HG02798 (cell line): ENCODE measurements around the gene DELE1.
"Not testable (repeated sequence)": the region's sequence is repeated elsewhere in the genome, so short reads cannot be mapped to it uniquely, and the experiment has no call there.

ENCODE experiments used
- ATAC-seq: cut with Tn5 transposase; IDR thresholded peaks from one replicate; pipeline ENCODE4 v1.9.1; 2021; ENCODE audit warnings: mild to moderate bottlenecking; ENCODE audit not compliant: unreplicated experiment, poor library complexity

DELE1 gene

DNA sequence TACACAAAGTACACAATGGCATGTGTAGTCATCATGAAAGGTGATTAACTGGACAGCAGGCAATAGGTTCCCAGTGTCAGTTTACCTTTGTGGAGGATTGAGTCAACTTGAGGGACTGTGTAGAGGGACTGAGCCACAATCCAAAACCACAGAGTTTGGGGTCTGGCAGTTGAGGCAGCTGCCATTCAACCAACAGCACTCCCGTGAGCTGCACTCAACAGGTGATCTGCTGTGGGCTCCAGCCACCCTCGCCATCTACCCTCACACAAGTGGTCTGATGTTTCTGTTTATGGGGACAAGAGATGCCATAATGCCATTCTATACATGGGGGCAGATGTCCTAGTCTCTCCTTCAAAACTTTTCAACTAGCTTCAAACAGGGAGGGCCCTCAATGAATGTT is 2.9 kb upstream of the DELE1 start:
- ATAC-seq = no peak

DNA sequence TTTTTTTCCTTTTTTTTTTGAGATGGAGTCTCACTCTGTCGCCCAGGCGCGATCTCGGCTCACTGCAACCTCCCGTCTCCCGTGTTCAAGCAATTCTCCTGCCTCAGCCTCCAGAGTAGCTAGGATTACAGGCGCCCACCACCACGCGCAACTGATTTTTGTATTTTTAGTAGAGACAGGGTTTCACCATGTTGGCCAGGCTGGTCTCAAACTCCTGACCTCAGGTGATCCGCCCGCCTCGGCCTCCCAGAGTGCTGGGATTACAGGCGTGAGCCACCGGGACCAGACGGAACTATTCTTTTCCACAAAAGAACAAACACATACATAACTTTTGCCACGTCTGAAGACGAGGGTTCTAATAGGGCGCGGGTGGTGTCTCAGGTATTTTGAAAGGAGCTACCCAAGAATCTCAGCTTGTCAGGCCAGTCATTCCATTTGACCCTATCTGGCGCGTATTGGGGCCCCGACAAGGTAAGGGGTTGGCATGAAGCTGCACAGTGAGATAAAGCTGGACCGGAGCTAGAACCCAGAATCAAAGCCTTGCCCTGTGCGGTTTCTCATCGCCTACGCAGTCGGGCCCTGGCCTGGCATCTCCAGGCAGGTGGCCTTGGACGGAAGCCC is 734 bp upstream of the DELE1 start:
- ATAC-seq = not testable (repeated sequence)

DNA sequence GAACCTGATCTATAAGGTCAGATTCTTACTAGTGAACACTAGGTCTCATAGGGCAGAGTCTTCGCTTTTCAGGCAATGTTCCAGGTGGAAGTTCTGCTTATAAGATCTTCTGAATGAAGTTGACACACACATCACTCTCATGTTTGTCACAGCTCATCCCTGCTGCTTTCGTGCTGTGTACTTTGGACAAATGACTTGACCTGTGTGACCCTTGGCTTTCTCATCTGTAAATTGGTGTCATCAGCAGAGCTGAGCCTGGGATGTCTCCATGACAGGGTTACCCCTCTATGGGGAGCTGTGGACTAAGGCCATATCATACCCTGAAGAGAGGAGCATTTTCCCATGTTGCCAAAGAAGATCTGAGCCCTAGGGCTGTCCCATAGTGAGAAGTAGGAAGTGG is 2.8 kb downstream of the DELE1 start:
- ATAC-seq = no peak

DNA sequence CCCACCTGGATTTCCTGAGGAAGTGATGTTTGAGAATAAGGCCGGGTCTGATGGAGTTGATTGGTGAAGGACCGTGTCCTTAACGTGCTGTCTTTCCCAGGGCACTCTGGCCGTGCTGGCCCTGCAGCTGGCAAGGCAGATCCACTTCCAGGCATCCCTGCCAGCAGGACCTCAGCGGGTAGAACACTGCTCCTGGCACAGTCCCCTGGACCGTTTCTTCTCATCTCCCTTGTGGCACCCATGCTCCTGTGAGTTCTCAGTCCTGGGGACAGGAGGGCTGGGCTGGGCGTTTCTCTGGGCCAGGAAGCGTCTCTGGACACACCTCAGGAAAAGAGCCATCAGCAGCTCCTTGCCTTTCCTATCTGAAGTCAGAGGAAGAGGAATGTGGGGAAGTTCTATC is 4.4 kb downstream of the DELE1 start:
- no peak for ATAC-seq

DNA sequence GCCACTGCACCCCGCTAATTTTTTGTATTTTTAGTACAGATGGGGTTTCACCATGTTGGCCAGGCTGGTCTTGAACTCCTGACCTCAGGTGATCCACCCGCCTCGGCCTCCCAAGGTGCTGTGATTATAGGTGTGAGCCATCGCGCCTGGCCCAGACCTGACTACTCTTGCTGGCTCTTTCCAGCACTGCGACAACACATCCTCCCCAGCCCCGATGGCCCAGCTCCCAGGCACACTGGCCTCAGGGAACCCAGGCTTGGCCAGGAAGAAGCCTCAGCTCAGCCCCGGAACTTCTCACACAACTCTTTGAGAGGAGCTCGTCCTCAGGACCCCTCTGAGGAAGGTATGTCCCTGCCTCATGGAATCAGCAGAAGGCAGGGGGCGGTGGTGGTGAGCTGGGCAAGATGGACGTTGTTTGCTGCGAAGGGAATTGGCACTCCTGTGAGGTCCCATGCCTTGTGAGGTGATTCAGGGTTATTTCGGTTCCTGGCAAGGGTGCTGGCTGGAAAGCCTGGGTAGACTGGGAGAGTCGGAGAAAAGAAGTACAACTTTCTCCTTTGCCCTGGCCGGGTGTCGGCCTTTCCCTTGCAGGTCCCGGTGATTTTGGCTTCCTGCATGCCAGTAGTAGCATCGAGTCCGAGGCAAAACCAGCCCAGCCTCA is 5.9 kb downstream of the DELE1 start:
- no peak for ATAC-seq

DNA sequence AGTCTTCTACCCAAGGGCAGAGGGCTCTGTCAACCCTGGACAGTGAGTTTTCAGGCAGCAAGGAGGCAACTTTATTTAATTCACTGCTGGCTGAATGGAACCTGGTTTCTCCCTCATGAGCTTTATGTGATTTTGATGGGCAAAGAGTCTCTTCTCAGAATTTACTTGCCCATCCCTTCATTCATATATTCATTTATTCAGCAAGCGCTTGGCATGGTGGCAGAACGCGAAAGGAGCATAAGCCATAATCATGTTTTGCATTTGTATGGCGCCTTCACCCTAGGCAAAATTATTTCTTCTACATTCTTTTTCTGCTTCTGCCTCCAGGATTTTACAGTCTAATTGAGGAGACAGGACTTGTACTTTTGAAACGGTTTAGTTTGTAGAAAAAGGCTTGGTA is 8.0 kb downstream of the DELE1 start:
- no peak for ATAC-seq

DNA sequence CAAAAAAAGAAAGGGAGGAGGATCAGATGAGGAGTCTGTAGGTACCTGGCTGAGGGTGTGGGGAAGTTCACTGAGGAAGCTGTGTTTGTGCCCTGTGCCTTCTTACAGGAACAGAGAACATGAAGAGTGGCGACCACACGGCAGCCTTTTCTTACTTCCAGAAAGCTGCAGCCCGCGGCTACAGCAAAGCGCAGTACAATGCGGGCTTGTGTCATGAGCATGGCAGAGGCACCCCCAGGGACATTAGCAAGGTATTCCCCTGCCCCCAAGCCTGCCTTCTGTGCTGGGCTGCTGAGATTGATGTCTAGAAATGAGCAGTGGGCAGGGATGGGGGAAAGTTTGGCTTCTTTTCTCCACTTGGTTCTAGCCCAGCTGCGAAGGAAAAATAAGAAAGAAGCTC is 9.5 kb downstream of the DELE1 start:
- ATAC-seq = no peak

DNA sequence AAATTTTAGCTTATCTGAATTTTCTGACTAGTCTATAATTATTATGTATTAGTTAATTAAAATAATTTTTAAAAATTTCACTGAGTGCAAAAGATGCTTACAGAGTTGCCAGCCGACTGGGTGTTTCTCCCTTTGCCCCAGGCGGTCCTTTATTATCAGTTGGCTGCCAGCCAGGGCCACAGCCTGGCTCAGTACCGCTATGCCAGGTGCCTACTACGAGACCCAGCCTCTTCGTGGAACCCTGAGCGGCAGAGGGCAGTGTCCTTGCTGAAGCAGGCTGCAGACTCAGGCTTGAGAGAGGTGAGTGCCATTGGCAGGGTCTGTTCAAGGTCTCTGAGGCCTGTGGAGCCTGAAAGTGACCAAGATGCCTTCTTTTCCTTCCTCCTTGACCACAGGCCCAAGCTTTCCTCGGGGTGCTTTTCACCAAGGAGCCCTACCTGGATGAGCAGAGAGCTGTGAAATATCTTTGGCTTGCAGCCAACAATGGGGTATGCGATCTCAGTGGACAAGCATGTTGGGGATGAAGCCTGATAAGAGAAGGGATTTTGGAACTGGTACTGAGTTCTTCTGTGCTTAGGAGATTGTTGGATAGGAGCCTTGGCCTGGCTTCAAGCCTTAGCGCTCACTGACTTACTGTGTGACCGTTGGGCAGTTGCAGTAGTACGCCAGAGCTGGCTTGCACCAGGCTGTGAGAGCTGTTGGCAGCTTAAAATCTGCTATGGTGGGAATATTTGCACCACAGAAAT is 10.6 kb downstream of the DELE1 start:
- no peak for ATAC-seq

DNA sequence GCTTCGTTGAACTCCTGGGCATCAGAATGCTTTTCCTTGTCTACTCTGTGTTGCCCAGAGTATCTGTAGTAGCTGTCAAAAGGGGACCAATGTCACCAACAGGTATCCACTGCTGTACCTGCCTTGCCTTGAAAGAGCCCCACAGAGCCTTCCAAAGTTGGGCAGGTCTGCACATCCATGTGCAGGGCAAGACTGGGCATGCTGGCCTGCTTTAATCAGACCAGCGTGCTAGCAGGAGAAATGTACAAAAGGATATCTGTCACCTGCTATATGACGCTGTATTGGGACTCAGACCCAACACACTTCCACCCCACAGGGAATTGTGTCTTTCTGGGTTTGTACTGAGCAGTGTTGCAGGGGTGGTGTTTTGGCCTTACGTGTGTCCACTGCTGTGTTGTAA is 11.9 kb downstream of the DELE1 start:
- ATAC-seq = no peak

DNA sequence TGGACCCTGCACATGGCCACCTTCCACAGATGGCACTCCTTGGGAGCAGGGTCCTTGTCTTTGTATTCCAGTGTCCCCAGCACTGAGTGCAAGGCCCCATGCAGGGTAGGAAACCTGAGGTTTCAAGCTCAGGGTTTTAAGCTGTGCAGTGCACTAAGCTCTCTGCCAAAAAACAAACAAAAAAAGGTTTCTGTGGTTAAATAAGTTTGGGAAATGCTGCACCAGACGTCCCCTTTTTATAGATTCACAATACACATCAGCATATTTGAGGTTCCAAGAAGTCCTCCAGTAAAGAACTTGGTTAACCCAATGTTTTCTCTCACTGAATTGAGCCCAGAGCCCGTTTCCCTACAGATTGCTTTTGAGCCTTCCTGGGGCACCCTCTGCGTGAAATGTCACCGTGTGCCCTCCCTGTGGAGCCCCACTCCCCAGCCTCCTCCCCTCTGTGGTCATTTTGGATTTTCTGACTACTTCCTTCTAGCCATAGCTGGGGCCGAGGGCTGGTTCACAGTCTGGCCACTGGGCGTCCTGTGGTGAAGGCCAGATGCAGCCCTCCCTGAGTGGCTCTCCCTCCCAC is 17.1 kb downstream of the DELE1 start:
- no peak for ATAC-seq

DNA sequence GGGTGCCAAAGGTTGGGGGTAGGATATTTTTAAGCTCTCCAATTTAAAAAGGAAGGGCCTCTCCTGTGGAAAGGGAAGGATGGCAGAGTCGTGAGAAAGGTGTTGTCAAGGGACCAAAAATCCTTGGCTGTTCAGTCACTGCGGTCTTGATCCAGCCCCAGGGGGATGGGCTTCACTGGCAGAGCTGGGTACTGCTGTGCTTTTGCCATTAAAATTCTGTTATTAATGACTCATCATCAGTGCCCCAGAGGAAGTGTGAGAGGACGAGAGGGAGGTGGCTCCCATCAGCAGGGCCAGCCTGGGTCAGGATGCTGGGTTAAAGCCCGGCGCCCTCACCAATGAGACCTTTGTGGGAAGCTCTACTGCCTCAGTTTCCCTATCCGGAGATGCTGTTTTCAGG is 17.6 kb downstream of the DELE1 start:
- ATAC-seq = no peak

DNA sequence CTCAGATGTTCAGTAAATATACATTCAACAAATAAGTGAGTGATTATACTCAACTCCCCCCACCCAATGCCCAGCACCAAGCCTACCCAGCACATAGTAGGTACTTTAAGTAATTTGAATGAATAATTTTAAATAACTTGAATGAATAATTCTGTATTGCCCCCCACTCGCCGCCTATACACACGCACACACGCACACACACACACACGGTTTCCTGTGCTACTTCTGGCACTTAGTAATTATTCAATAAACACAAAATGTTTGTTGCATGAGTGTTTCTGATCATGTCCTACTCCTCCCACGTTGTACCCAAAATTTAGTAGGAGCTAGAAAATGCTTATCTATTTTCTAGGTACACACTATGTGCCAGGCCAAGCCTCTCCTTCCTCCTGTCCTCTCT is 18.1 kb downstream of the DELE1 start:
- no peak for ATAC-seq

DNA sequence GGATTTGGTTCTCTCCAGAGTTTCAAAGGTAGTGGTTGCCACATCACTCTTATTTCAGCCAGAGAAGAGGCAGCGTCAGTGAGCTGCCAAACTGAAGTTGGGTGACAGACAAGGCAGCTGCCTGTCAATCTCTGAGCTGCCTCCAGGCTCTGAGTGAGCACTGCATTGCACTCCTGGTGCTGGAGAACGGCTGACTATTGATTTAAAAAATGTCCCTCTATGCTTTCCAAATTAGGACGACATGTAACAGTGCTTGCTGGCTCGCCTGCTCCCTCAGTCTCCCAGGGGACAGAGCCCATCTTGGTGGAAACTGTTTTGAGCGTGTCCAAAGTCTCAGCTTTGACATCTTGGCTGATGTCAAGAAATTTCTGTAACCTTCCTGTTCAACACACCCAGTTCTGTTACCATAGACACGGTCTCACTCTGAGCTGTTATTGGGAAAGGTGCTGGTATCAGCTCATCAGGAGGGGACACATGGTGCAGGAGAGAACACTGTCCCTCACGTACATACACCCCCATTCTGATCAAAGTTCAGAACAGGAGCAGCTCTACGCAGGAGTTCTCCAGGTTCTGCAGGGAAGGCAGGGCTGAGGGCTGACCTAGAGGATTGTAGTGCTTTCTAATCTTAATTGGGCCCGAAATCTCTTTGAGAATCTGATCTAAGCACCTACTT is 18.6 kb downstream of the DELE1 start:
- no peak for ATAC-seq

DNA sequence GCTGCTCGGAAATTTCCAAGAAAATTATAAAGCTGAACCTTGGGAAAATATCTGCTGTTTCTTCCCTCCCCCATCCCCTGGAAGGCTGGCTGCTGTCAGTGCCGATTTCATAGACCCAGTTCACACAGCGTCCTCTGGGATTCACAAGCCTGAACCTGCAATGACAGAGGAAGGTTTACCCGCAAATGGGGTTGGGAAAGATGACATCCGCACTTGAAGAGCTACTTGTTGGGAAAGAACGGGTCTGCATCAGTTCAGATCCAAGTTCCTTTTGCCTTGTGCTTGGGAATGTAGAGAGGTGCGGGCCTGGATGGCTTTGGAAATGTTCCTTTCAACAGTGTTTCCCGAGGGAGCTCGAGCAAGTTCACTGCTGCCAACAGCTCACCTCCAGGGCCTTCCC is 20.4 kb downstream of the DELE1 start:
- ATAC-seq = no peak

DNA sequence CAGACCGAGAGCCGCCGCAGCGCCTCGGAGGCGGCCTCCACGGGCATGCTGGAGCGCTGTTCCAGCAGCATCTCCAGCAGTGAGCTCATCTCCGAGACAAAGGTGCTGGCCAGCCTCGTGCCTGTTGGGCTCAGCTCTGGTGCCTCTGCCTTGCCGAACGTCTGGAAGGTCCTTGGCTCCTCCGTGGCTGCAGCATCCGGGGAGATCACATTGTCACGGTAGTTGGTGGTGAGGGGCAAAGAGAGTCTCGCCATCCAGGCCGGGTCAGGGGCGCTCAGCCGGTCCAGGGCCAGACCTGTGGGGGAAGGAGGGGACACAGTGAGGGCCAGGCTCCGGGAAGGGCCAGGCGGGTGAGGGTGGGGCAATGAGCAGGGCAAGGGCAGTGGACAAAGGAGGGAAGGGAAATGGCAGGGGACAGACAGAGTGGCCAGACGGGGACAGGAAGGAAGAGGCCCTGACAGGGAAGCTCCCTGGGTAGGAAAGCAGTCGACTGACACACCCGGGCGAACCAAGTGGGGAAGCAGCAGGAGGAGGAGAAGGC is 21.9 kb downstream of the DELE1 start:
- ATAC-seq = no peak

DNA sequence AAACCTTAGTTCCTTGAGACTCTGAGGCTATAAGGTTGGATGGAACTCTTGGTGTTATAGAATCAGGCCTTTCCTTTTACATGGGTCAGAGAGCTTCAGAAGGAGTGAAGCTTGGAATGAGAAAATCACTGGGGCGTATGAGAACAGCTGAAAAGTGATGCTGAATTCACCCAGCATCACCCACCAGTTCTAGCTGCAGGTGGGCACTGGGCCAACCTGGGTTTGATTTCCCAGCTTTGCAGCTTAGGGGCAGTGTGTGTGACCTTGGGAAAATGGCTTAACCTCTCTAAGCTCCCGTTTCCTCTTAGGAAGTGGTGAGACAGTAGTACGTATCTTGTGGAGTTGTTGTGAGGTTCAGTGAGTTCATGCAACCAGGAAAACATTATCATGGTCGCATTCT is 23.6 kb downstream of the DELE1 start:
- no peak for ATAC-seq

DNA sequence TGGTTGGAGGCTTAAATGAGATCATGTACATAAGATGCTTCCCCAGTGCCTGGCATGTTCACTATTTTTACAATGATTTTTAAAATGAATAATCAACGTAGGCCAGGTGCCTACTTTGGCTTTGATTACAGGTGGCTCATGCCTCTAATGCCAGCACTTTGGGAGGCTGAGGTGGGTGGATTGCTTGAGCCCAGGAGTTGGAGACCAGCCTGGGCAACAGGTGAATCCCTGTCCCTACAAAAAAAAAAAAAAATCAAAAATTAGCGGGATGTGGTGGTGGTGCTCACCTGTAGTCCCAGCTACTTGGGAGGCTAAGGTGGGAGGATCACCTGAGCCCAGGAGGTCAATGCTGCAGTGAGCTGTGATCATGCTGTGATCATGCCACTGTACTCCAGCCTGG is 25.1 kb downstream of the DELE1 start:
- no peak for ATAC-seq

DNA sequence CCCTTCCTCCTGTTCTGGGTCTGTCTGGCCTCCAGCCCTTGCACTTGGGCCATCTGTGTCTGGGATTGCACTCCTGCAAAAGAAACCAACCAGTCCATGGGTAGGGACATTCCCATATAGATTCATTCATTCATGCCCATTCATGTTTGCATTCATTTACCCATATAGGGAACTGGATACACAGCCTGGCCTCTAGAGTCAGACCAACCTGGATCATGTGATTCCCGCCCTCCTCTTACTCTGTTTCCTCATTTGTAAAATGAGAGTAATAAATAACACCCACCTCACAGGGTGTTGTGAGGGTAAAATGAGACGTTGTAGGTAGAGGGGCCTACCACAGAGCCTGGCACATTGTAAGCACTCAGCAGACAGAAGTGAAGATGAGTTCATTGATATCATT is 25.8 kb downstream of the DELE1 start:
- ATAC-seq = no peak

DNA sequence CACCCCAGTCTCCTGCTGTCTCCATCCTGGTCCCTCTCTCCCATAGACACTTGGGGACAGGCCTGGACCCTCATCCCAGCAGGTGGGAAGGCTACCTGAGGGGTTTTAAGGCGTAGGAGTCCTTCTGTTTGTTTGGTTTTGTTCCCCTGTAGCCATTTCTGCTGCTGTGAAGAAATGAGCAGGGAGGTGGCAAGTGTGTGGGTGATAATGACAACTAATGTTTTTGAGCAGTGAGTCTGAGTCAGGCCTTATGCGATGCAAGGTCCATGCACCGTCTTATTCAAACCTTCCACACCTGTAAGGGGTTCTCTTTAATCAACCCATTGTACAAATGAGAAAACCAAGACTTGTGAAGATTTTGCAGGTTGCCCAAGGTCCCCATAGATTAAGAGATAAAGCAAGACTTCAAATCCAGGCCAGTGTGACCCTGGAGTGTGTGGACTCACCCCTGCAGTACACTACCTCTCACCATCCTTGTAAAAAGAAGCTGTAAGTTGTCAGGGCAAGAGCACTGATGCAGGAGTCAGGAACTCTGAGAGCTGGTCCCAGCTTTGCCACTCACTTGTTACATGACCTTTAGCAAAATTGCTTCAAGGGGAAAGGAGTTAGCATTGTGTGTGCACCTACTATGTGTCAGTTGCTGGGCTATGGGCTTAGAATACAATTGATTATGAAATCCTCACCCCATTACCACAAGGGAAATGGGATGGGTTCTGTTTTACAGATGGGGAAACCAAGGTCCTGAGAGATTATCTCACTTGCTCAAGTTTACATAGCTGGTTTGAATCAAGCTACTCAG is 26.7 kb downstream of the DELE1 start:
- no peak for ATAC-seq

DNA sequence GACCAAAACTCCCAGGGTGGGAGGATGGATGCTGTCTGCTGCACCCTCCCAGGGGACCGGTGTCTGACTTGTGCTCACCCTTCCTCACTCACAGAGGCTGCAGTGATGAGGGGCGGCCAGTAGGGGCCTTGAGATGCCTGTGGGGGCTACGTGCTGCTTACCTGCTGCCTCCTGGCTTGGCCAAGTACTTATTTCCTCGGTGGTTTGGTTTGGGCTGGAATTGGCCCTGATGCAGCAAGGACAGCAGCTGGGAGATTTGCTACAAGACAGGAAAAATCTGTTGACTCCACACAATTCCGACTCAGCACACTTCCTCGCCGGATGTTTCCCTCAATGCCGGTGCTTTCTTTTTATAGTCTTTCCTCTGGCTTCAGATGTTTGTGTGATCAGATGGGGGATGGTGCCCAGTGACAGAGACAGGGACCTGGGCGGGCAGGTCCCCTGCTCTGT is 27.7 kb downstream of the DELE1 start:
- ATAC-seq = peak; percentile 77
